HCT116 (cell line): Measurements from ENCODE around the gene ACVR1. TPM values are rescaled to one million over a fixed set of nuclear protein-coding genes. Genes with fewer than 3 reads are reported as not detected.

Experiments used
- ATAC-seq: fragments of 200-7000 bp; cut with Tn5 transposase; 2 replicates; pipeline ENCODE4 v1.9.1; 2020; ENCODE audit warnings: mild to moderate bottlenecking, moderate library complexity
- BruUV-seq: library from RNA; stranded (reverse); fragments of 400-500 nt; replicated peaks from 2 replicates; lab custom pipeline; 2021; lab: Mats Ljungman, UMichigan
- CTCF ChIA-PET: fragments of 300-600 bp; sonication (Branson Sonifier 250); formaldehyde crosslinking; loops from one replicate; lab custom pipeline; 2021; ENCODE audit warnings: antibody characterized with exemption; lab: Charles Lee
- POLR2A ChIA-PET: fragments of 300-600, 350-600 bp; sonication (Branson Sonifier 250); formaldehyde crosslinking; loops from one replicate; lab custom pipeline; 2021; ENCODE audit warnings: antibody characterized with exemption; lab: Charles Lee
- RAD21 ChIA-PET, 2 experiments: fragments of 300-600 bp; sonication (Branson Sonifier 250); formaldehyde crosslinking; loops; one replicate each; lab custom pipeline; 2023; ENCODE audit warnings: low total read pairs in 2 of 2; ENCODE audit not compliant: uncharacterized antibody in 2 of 2, unreplicated experiment in 2 of 2, low non-redundant PET in 1 of 2; lab: Charles Lee
- DNase-seq: peaks from one replicate; pipeline ENCODE4 v3.0.0-alpha.2; 2010; ENCODE audit warnings: low read depth, low spot score
- H2AFZ ChIP-seq: fragments of 200-600 bp; shearing (Covaris generic), sonication (generic); 2 replicates; pipeline ENCODE4 v1.6.1; 2017; ENCODE audit warnings: low read depth, mixed run types, mixed read lengths, antibody characterized with exemption, low read length; ENCODE audit not compliant: poor library complexity, severe bottlenecking
- H3K27ac ChIP-seq: 2 replicates; pipeline ENCODE4 v1.5.1; 2012; ENCODE audit warnings: low read depth, low read length
- H3K27me3 ChIP-seq: fragments of 200-600 bp; sonication (generic); 2 replicates; pipeline ENCODE4 v1.6.1; 2016; ENCODE audit warnings: mixed run types, low read length, mixed read lengths; ENCODE audit not compliant: insufficient read depth
- H3K36me3 ChIP-seq, 2 experiments: fragments of 200-500 bp in 1 of 2; fragments of 200-600 bp in 1 of 2; sonication (Bioruptor generic) in 1 of 2; sonication (generic) in 1 of 2; 2 replicates each; pipeline versions ENCODE4 v1.5.1 to v1.6.1; 2014 to 2016; ENCODE audit warnings: low read length in 2 of 2, inconsistent platforms in 1 of 2, mixed read lengths in 1 of 2, mixed run types in 1 of 2; ENCODE audit not compliant: insufficient read depth in 2 of 2, control insufficient read depth in 1 of 2
- H3K4me1 ChIP-seq, 2 experiments: fragments of 200-600 bp in 1 of 2; sonication (generic) in 1 of 2; 2 replicates each; pipeline versions ENCODE4 v1.5.1 to v1.6.1; 2012 to 2017; ENCODE audit warnings: low read length in 2 of 2, inconsistent platforms in 1 of 2, mild to moderate bottlenecking in 1 of 2, mixed read lengths in 1 of 2, mixed run types in 1 of 2, moderate library complexity in 1 of 2; ENCODE audit not compliant: insufficient read depth in 2 of 2, control insufficient read depth in 1 of 2
- H3K4me2 ChIP-seq: fragments of 200-600 bp; sonication (generic); 2 replicates; pipeline ENCODE4 v1.6.1; 2017; ENCODE audit warnings: mixed run types, low read length, mixed read lengths
- H3K4me3 ChIP-seq, 2 experiments: fragments of 200-600 bp in 1 of 2; sonication (generic) in 1 of 2; replicated peaks in 1 of 2; 2 replicates each; pipeline ENCODE4 v1.5.1; 2011 to 2016; ENCODE audit warnings: low read length in 2 of 2, control low read depth in 1 of 2, low read depth in 1 of 2, mild to moderate bottlenecking in 1 of 2, mixed read lengths in 1 of 2, mixed run types in 1 of 2
- H3K79me2 ChIP-seq: fragments of 200-600 bp; sonication (generic); 2 replicates; pipeline ENCODE4 v1.6.1; 2017; ENCODE audit warnings: mild to moderate bottlenecking, mixed run types, low read length, moderate library complexity, mixed read lengths; ENCODE audit not compliant: insufficient read depth
- H3K9ac ChIP-seq: fragments of 200-600 bp; sonication (generic); 2 replicates; pipeline ENCODE4 v1.6.1; 2016; ENCODE audit warnings: low read length, mixed read lengths
- H3K9me2 ChIP-seq: fragments of 200-600 bp; sonication (generic), shearing (Covaris generic); 2 replicates; pipeline ENCODE4 v1.6.1; 2017; ENCODE audit warnings: mixed run types, mild to moderate bottlenecking, moderate library complexity; ENCODE audit not compliant: insufficient read depth
- H3K9me3 ChIP-seq, 2 experiments: fragments of 200-500 bp in 1 of 2; fragments of 200-600 bp in 1 of 2; sonication (Bioruptor generic) in 1 of 2; sonication (generic) in 1 of 2; 2 replicates each; pipeline ENCODE4 v1.6.1; 2014 to 2017; ENCODE audit warnings: low read length in 2 of 2, mixed read lengths in 2 of 2, inconsistent platforms in 1 of 2, low read depth in 1 of 2, mild to moderate bottlenecking in 1 of 2, mixed run types in 1 of 2, moderate library complexity in 1 of 2; ENCODE audit not compliant: control insufficient read depth in 1 of 2, insufficient read depth in 1 of 2
- H4K20me1 ChIP-seq: fragments of 200-600 bp; sonication (generic), shearing (Covaris generic); 2 replicates; pipeline ENCODE4 v1.6.1; 2017; ENCODE audit warnings: mixed run types, mild to moderate bottlenecking, moderate library complexity; ENCODE audit not compliant: insufficient read depth
- CEBPB ChIP-seq: IDR thresholded peaks from 2 replicates; pipeline ENCODE4 v1.6.1; 2012; ENCODE audit warnings: low read depth
- JUND ChIP-seq: IDR thresholded peaks from 2 replicates; pipeline ENCODE4 v1.6.1; 2012
- TCF7L2 ChIP-seq: IDR thresholded peaks from 2 replicates; pipeline ENCODE4 v1.7.0; 2011; ENCODE audit warnings: borderline replicate concordance, inconsistent platforms; ENCODE audit not compliant: insufficient read depth, insufficient read length; ENCODE audit errors: extremely low read depth
- YY1 ChIP-seq: IDR thresholded peaks from 2 replicates; pipeline ENCODE4 v1.6.1; 2011; ENCODE audit warnings: low read length, low read depth, moderate library complexity, mild to moderate bottlenecking; ENCODE audit not compliant: insufficient replicate concordance; ENCODE audit errors: extremely low read depth
- ZFX ChIP-seq: fragments of 450-650 bp; IDR thresholded peaks from 2 replicates; pipeline ENCODE4 v1.6.1; 2017
- ZNF274 ChIP-seq: fragments of 200-500 bp; sonication (Bioruptor generic); IDR thresholded peaks from 2 replicates; pipeline ENCODE4 v1.6.1; 2014; ENCODE audit warnings: mild to moderate bottlenecking, low read depth, low read length, inconsistent platforms
- intact Hi-C: fragments of 100-400 bp; cut with micrococcal nuclease; formaldehyde crosslinking; loops from 2 replicates; pipeline ENCODE4 v1.10.0; 2022
- total RNA-seq: library from RNA; stranded (reverse); gene quantifications from one replicate; pipeline ENCODE4 v1.2.1, GENCODE V29; 2021; ENCODE audit not compliant: unreplicated experiment
- TF ChIP-seq, protein P1 (sequence below): IDR thresholded peaks from 2 replicates; pipeline ENCODE4 v1.6.1; 2012
- TF ChIP-seq, protein P2 (sequence below), 3 experiments: fragments of 200-600 bp in 1 of 3; sonication (generic) in 1 of 3; IDR thresholded peaks in 2 of 3; conservative IDR thresholded peaks in 1 of 3; 2 replicates each; pipeline ENCODE4 v1.5.1; 2012 to 2017; ENCODE audit warnings: low read depth in 2 of 3, low read length in 2 of 3, antibody characterized with exemption in 1 of 3, borderline replicate concordance in 1 of 3, control low read depth in 1 of 3, mild to moderate bottlenecking in 1 of 3, mixed read lengths in 1 of 3, mixed run types in 1 of 3, moderate library complexity in 1 of 3; ENCODE audit not compliant: insufficient read depth in 1 of 3
- TF ChIP-seq, protein P3 (sequence below): IDR thresholded peaks from 2 replicates; pipeline ENCODE4 v1.6.1; 2012; ENCODE audit warnings: low read depth

ACVR1 gene
- total RNA-seq, 1 experiment from 2014 or later, result 16.9 TPM

DNA sequence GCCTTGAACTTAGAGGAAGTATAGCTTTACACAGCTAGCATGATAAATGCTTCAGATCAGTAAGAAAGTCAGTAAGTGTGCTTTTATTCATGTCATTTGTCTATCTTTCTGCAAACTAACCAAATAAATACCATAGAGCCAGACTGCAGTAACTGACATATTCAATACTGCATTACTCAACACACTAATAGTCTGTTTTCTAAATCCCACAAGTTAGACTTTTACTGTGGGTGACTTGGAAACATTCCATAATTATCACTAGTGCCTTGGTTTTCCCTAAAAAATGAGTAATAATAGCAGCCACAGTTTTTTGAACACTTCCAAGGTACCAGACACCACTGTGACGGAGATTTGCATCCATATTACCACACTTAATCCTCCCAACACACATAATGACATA, 33.0 kb downstream of the ACVR1 start:
- ChIA-PET CTCF (no interaction called here), RAD21 (no interaction called here), POLR2A (no interaction called here)
- Histone ChIP-seq H3K9me2 (no peaks in the 10 kb centered on the region), H3K9ac (no peak overlapping the region), H3K36me3 (no peaks in the 10 kb centered on the region), H3K4me3 (no peak overlapping the region), H3K27ac (no peak overlapping the region), H3K4me2 (no peak overlapping the region), H2AFZ (no peak overlapping the region), H3K79me2 (no peaks in the 10 kb centered on the region), H3K9me3 (no peaks in the 10 kb centered on the region), H3K27me3 (no peaks in the 10 kb centered on the region), H3K4me1 (peaks cover 32 to 34% of the 10 kb centered on the region in 2 experiments), H4K20me1 (no peaks in the 10 kb centered on the region)
- no TSS peak for BruUV-seq
- ATAC-seq (no peak), DNase-seq (no peak)
- intact Hi-C loops, result no loop called here
- TF ChIP-seq, protein P1, sequence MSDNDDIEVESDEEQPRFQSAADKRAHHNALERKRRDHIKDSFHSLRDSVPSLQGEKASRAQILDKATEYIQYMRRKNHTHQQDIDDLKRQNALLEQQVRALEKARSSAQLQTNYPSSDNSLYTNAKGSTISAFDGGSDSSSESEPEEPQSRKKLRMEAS, result no peak
- TF ChIP-seq CEBPB, result no peak
- no peak for TF ChIP-seq YY1
- TF ChIP-seq, protein P2, sequence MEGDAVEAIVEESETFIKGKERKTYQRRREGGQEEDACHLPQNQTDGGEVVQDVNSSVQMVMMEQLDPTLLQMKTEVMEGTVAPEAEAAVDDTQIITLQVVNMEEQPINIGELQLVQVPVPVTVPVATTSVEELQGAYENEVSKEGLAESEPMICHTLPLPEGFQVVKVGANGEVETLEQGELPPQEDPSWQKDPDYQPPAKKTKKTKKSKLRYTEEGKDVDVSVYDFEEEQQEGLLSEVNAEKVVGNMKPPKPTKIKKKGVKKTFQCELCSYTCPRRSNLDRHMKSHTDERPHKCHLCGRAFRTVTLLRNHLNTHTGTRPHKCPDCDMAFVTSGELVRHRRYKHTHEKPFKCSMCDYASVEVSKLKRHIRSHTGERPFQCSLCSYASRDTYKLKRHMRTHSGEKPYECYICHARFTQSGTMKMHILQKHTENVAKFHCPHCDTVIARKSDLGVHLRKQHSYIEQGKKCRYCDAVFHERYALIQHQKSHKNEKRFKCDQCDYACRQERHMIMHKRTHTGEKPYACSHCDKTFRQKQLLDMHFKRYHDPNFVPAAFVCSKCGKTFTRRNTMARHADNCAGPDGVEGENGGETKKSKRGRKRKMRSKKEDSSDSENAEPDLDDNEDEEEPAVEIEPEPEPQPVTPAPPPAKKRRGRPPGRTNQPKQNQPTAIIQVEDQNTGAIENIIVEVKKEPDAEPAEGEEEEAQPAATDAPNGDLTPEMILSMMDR (IDR thresholded peaks at IDR 0.05 in 2 of 3, conservative IDR thresholded peaks at IDR 0.05 in 1 of 3; ENCODE audit: borderline replicate concordance in 1 of 3, insufficient read depth in 1 of 3, low read depth in 2 of 3, low read length in 2 of 3), result no peak
- TF ChIP-seq, protein P3, sequence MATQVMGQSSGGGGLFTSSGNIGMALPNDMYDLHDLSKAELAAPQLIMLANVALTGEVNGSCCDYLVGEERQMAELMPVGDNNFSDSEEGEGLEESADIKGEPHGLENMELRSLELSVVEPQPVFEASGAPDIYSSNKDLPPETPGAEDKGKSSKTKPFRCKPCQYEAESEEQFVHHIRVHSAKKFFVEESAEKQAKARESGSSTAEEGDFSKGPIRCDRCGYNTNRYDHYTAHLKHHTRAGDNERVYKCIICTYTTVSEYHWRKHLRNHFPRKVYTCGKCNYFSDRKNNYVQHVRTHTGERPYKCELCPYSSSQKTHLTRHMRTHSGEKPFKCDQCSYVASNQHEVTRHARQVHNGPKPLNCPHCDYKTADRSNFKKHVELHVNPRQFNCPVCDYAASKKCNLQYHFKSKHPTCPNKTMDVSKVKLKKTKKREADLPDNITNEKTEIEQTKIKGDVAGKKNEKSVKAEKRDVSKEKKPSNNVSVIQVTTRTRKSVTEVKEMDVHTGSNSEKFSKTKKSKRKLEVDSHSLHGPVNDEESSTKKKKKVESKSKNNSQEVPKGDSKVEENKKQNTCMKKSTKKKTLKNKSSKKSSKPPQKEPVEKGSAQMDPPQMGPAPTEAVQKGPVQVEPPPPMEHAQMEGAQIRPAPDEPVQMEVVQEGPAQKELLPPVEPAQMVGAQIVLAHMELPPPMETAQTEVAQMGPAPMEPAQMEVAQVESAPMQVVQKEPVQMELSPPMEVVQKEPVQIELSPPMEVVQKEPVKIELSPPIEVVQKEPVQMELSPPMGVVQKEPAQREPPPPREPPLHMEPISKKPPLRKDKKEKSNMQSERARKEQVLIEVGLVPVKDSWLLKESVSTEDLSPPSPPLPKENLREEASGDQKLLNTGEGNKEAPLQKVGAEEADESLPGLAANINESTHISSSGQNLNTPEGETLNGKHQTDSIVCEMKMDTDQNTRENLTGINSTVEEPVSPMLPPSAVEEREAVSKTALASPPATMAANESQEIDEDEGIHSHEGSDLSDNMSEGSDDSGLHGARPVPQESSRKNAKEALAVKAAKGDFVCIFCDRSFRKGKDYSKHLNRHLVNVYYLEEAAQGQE, result no peak
- TF ChIP-seq ZNF274, result no peak
- no peak for TF ChIP-seq JUND
- no peak for TF ChIP-seq ZFX
- no peak for TF ChIP-seq TCF7L2
